Stimulated activated CD8-positive, alpha-beta memory T cell treated with anti-CD3 and anti-CD28 coated beads, Interleukin-15, amount 100 ng/mL, for 1 hour (primary cell): ENCODE data around the gene STAG3.
A peak's percentile ranks its signal among the peaks of the same experiment; 100 is the strongest.

Experiments used
- DNase-seq: peaks from one replicate; pipeline ENCODE4 v3.0.0-alpha.2; 2020; ENCODE audit warnings: low read depth

The STAG3 gene

DNA sequence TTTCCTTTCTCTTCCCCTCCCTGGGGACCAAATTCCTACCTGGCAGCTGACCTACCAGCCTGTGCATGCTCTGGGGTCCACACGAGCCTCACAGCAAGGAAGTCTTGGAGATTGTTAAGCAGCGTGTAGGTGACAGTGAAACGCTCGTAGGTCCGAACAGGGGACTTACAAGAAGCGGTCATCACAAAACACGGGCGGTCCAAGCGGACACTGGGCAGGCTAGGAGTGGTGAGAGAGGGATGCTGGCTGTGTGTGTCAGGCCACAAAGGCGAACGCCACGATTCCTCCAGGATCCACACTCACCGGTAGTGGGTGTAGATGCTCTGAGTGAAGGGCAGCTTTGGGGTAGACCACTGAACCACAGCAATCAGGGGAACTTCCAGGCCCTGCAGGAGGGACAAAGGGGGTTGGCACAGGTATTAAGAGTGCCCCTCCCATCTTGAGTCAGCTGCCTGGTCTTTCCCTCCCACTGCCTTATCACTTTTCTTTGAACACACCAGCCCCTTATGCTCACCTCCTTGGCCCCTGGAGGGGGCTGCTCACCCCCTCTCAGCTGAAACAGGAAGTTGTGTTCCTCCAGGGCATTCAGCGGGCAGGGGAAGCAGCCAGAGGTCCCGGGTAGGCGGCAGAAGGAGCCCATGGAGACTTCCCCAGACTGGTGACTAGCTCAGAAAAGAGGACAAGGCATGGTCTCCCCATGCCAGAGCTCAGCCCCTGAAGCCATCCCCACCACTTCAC lies 21.2 kb upstream of the STAG3 start:
- DNase-seq = no peak

DNA sequence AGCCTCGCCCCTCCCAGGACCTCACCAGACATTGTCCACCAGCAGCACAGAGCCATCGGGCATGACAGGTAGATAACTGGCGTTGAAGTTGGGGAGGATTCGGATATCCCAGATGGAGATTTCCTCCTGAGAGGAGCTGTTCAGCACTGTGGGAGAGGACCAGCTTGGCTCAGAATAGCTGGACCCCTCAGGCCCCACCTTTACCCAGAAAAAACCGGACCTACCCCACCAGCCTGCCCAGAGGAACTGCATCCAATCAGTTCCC lies 20.7 kb upstream of the STAG3 start:
- no peak for DNase-seq

- DNase-seq = no peak
These were observed 20.1 kb upstream of the STAG3 start for GRCh38 chr7:100157334-100158228.

GRCh38 chr7:100158229-100159098 lies 19.3 kb upstream of the STAG3 start, which contains the start of gene TRAPPC14:
TSS of gene TRAPPC14 (minus strand) at chr7:100158723. CDS start at chr7:100158499, 224 bp downstream.
- DNase-seq = peak; percentile 86

DNA sequence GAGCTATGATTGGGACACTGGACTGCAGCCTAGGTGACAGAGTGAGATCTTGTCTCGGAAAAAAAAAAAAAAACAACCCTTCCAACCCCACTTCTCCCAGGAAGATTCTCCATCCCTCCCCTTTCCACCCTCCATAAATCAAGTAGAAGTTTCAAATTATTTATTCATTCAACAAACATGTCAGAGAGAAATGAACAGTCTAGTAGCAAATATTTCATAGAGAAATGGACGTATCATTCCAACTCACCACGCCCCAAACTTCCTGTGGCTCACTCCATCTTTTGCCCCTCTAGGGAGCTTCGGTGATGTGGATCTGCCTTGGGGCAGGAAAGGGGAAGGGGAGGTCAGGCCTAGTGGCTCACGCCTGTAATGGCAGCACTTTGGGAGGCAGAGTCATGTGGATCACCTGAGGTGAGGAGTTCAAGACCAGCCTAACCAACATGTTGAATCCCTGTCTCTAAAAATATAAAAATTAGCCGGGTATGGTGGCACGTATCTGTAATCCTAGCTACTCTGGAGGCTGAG lies 18.6 kb upstream of the STAG3 start:
- DNase-seq = no peak

- DNase-seq = no peak
These were observed 17.7 kb upstream of the STAG3 start for GRCh38 chr7:100160067-100160466.

DNA sequence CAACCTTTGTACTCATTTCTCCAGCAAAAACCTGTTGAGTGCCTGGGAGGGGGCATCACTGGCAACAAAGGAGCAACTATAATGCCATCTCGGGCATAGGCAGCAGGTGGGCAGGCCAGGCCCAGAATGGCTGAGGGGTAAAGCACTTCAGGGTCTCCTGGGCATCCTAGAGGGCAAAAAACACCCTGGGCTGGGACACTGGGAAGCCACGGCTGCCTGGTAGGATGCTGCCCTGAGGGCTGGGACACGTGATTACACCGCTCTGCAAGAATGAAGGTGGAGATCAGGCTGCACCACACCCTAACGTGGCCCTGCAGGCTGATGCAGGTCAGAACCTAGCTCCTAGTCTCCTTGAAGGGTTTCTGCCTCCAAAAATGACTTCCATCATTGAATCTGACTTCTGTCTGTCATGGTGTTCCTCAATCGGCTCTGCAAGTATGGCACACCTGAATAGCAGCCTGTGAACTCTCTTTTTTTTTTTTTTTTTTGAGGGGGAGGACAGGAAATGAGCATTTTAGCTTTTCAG lies 14.6 kb upstream of the STAG3 start:
- no peak for DNase-seq

- DNase-seq = no peak
These were observed 13.8 kb upstream of the STAG3 start for GRCh38 chr7:100163871-100164270.

- no peak for DNase-seq
These were observed 11.3 kb upstream of the STAG3 start for GRCh38 chr7:100166317-100166940.

GRCh38 chr7:100166970-100167911 lies 10.5 kb upstream of the STAG3 start:
- no peak for DNase-seq

GRCh38 chr7:100167912-100168323 lies 9.8 kb upstream of the STAG3 start:
- DNase-seq = no peak

- DNase-seq = no peak
These were observed 8.4 kb upstream of the STAG3 start for GRCh38 chr7:100169147-100169850.

GRCh38 chr7:100170101-100170897 lies 7.4 kb upstream of the STAG3 start:
- no peak for DNase-seq

DNA sequence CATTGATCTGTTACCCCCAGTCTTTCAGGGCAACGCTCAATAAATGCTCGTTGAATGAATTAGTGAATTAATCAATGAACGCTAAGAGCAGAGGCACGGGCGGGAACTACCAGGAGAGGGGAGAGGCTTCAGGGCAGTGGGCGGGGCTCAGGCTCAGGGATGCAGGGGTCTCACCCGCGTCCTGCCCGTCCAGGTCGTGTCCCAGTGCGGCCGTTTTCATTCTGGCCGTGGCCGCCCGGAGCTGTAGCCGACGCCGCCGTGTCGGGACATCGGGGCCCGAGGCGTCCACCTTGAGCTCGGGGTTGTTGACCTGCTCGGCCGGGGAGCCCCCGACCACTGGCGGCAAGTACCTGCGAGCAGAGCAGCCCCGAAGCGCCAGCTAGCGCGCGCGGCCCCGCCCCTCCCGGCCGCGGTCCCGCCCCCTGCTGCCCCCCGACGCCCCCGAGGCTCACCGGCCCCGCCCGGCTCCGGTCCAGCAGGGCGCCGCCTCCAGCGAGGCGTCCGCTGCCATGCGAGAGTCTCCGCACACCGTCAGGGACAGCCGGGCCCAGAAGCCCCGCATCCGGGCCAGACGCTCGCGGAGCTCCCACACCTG lies 6.5 kb upstream of the STAG3 start:
- DNase-seq = no peak

DNA sequence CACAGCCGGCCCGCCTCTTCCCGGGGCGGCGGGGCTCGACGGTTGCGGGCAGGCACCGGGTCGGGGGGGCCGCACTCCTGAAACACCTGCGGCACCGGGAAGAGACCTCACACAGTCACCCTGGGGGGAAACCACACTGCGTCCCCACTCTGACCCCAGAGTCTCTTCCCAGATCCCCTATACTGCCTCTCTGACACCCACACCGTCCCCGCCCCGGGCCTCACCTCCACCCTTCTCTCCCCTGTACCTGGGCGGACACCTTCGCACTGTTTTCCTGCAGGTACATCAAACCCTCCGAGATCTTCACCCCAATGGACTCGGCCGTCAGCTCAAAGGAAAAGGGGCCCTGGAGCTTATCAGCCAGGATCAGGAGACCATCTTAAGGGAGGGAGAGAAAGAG lies 5.9 kb upstream of the STAG3 start:
- no peak for DNase-seq

- no peak for DNase-seq
These were observed 3.8 kb upstream of the STAG3 start for GRCh38 chr7:100173806-100174495.

DNA sequence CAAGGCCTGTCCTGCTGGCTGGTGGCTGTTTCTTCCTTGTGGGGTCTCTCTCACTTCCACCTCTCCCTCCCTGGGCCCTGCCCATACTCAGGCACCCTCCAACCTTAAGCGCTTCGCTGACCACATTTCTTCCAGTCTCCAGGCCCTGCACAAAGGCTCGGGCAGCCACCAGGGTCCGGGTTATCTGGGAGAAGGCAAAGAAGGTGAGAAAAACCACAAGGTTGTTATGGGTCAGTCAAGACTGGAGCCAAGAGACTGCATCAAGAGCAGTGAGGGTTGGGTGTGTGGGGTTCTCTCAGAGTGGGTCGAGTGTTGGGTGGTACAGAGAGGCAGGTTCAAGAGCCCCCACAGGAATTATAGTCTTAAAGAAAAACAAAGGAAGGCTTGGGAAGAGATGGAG lies 3.1 kb upstream of the STAG3 start:
- no peak for DNase-seq
